ENCODE measurements around the gene VEZT.
"Not testable (repeated sequence)": the region's sequence is repeated elsewhere in the genome, so short reads cannot be mapped to it uniquely, and the experiment has no call there.

VEZT gene

GRCh38 chr12:95312656-95313055, 95.0 kb downstream of the VEZT start:
- H3K27me3 ChIP-seq (ENCODE audit: insufficient read depth, low read length) = no peaks in the 10 kb centered on the region
- no peaks in the 10 kb centered on the region for H3K4me1 ChIP-seq (ENCODE audit: insufficient read depth, low read length)
- no peak overlapping the region for H3K4me3 ChIP-seq (ENCODE audit: low read length)
- no peak overlapping the region for H3K27ac ChIP-seq (ENCODE audit: low read length)
- no peaks in the 10 kb centered on the region for H3K9me3 ChIP-seq (ENCODE audit: insufficient read depth, low read depth, low read length)
- no peak overlapping the region for H3K9ac ChIP-seq (ENCODE audit: low read depth, low read length)
- H3K36me3 ChIP-seq (ENCODE audit: insufficient read depth, low read depth, low read length) = peaks cover 21% of the 10 kb centered on the region

- H3K9ac ChIP-seq (ENCODE audit: low read depth, low read length); H3K4me1 ChIP-seq (ENCODE audit: insufficient read depth, low read length); H3K27me3 ChIP-seq (ENCODE audit: insufficient read depth, low read length): not testable (repeated sequence)
Measured at GRCh38 chr12:95314756-95315155, 97.1 kb downstream of the VEZT start.

GRCh38 chr12:95316798-95317197, 99.2 kb downstream of the VEZT start:
- H3K9me3 ChIP-seq (ENCODE audit: insufficient read depth, low read depth, low read length) = no peaks in the 10 kb centered on the region
- H3K4me3 ChIP-seq (ENCODE audit: low read length) = no peak overlapping the region
- H3K27me3 ChIP-seq (ENCODE audit: insufficient read depth, low read length) = no peaks in the 10 kb centered on the region
- no peak overlapping the region for H3K9ac ChIP-seq (ENCODE audit: low read depth, low read length)
- H3K4me1 ChIP-seq (ENCODE audit: insufficient read depth, low read length) = no peaks in the 10 kb centered on the region
- no peaks in the 10 kb centered on the region for H3K36me3 ChIP-seq (ENCODE audit: insufficient read depth, low read depth, low read length)
- no peak overlapping the region for H3K27ac ChIP-seq (ENCODE audit: low read length)

More at GRCh38 chr12:95314756-95315155, 97.1 kb downstream of the VEZT start:
- H3K27ac ChIP-seq (ENCODE audit: low read length); H3K36me3 ChIP-seq (ENCODE audit: insufficient read depth, low read depth, low read length); H3K9me3 ChIP-seq (ENCODE audit: insufficient read depth, low read depth, low read length); H3K4me3 ChIP-seq (ENCODE audit: low read length): not testable (repeated sequence)

DNA sequence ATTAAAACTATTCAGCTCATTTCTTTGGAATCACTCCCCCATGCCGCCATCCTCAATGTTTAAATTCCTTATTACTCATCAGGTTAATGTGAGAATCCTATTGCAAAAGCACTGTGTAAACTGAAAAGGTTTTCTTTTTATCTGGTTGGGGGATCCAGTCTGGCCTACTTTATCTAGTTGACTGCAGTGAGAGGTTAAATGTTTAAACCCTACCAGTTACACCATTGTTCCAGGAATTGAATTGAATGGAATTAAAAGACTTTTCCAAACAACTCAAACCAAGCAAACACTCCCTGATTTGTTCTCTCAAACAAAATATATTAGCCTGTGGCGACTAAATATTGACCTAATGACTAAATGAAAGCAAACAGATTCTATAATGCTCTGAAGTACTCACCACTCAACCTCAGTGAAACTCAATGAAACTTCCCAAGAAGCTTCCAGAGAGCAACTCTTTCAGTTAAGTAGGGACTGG, 100.5 kb downstream of the VEZT start:
- Histone ChIP-seq H3K9me3 (ENCODE audit: insufficient read depth, low read depth, low read length) (no peaks in the 10 kb centered on the region), H3K27me3 (ENCODE audit: insufficient read depth, low read length) (no peaks in the 10 kb centered on the region), H3K27ac (ENCODE audit: low read length) (no peak overlapping the region), H3K36me3 (ENCODE audit: insufficient read depth, low read depth, low read length) (no peaks in the 10 kb centered on the region), H3K4me1 (ENCODE audit: insufficient read depth, low read length) (no peaks in the 10 kb centered on the region), H3K4me3 (ENCODE audit: low read length) (no peak overlapping the region), H3K9ac (ENCODE audit: low read depth, low read length) (no peak overlapping the region)

GRCh38 chr12:95319694-95320331, 102.2 kb downstream of the VEZT start:
- Histone ChIP-seq H3K27me3 (ENCODE audit: insufficient read depth, low read length) (no peaks in the 10 kb centered on the region), H3K9me3 (ENCODE audit: insufficient read depth, low read depth, low read length) (no peaks in the 10 kb centered on the region), H3K27ac (ENCODE audit: low read length) (no peak overlapping the region), H3K36me3 (ENCODE audit: insufficient read depth, low read depth, low read length) (no peaks in the 10 kb centered on the region), H3K4me1 (ENCODE audit: insufficient read depth, low read length) (no peaks in the 10 kb centered on the region), H3K4me3 (ENCODE audit: low read length) (no peak overlapping the region), H3K9ac (ENCODE audit: low read depth, low read length) (no peak overlapping the region)

DNA sequence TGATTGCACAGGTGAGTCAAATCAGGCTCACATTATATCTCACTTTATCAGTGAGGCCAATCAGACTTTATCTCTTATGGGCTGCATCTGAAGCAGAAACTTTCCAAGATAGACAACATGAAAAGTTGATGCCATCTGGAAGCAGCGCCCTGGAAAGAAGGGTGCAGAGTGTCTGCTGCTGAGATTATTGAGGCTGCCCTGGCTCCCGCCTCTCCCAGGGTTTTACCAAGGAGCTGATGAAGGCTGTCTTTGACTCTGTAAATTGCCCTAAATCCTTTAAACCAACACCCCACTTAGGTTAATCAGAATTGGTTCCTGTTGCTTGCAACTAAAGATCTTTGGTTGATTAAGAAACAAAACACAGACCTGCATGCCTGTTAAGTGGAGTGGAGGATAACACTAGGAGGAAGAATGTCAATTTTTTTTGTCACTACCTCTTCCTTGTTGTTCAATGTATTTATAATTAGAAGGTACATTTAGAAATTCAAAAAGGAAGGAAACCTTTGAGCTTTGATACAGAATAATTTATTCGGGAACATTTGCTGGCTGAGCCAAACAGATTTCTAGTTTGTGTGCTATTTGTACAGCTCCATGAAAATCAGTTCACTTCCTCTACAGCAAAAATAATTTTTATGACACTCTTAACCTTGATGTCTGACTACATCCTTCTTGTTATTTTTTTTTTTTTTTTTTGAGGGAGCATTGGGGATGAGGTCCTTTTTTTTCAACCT, 104.1 kb downstream of the VEZT start:
- Histone ChIP-seq H3K36me3 (ENCODE audit: insufficient read depth, low read depth, low read length) (no peaks in the 10 kb centered on the region), H3K9ac (ENCODE audit: low read depth, low read length) (no peak overlapping the region), H3K27ac (ENCODE audit: low read length) (no peak overlapping the region), H3K27me3 (ENCODE audit: insufficient read depth, low read length) (no peaks in the 10 kb centered on the region), H3K4me1 (ENCODE audit: insufficient read depth, low read length) (no peaks in the 10 kb centered on the region), H3K9me3 (ENCODE audit: insufficient read depth, low read depth, low read length) (no peaks in the 10 kb centered on the region), H3K4me3 (ENCODE audit: low read length) (no peak overlapping the region)

DNA sequence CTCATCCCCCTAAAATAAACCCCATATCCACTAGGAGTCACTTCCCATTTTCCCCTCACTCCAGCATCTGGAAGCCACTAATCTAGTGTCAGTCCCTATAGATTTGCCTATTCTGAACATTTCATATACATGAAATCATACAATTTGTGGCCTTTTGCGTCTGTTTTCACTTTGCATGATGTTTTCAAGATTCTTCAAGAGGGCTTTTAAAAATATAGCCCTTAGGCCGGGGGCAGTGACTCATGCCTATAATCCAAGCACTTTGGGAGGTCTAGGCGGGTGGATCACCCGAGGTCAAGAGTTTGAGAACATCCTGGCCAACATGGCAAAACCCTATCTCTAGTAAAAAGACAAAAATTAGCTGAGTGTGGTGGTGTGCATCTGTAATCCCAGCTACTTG, 104.7 kb downstream of the VEZT start:
- H3K36me3 ChIP-seq (ENCODE audit: insufficient read depth, low read depth, low read length) = no peaks in the 10 kb centered on the region
- H3K4me3 ChIP-seq (ENCODE audit: low read length) = no peak overlapping the region
- H3K4me1 ChIP-seq (ENCODE audit: insufficient read depth, low read length) = no peaks in the 10 kb centered on the region
- no peak overlapping the region for H3K9ac ChIP-seq (ENCODE audit: low read depth, low read length)
- no peak overlapping the region for H3K27ac ChIP-seq (ENCODE audit: low read length)
- H3K9me3 ChIP-seq (ENCODE audit: insufficient read depth, low read depth, low read length) = no peaks in the 10 kb centered on the region
- H3K27me3 ChIP-seq (ENCODE audit: insufficient read depth, low read length) = no peaks in the 10 kb centered on the region

DNA sequence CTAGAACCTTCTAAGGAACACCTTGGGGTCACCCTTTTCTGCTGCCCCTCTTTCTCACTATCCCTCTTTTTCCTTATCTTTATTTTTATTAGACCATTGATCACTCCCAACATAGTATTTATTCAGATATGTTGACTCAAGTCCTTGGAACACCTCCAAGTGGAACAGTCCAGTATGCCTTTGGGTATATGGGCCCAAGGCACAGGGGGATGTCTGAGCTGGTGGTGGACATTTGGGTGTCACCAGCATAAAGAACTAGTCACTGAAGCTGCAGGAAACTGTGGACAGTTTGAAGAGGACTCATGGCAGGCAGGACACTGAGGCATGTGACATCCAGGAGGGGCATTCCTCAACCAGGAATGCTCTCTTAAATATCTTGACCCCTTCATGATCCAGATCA, 105.6 kb downstream of the VEZT start:
- H3K9ac ChIP-seq (ENCODE audit: low read depth, low read length) = no peak overlapping the region
- H3K4me1 ChIP-seq (ENCODE audit: insufficient read depth, low read length) = no peaks in the 10 kb centered on the region
- no peak overlapping the region for H3K4me3 ChIP-seq (ENCODE audit: low read length)
- no peak overlapping the region for H3K27ac ChIP-seq (ENCODE audit: low read length)
- H3K9me3 ChIP-seq (ENCODE audit: insufficient read depth, low read depth, low read length) = no peaks in the 10 kb centered on the region
- H3K27me3 ChIP-seq (ENCODE audit: insufficient read depth, low read length) = no peaks in the 10 kb centered on the region
- H3K36me3 ChIP-seq (ENCODE audit: insufficient read depth, low read depth, low read length) = no peaks in the 10 kb centered on the region

DNA sequence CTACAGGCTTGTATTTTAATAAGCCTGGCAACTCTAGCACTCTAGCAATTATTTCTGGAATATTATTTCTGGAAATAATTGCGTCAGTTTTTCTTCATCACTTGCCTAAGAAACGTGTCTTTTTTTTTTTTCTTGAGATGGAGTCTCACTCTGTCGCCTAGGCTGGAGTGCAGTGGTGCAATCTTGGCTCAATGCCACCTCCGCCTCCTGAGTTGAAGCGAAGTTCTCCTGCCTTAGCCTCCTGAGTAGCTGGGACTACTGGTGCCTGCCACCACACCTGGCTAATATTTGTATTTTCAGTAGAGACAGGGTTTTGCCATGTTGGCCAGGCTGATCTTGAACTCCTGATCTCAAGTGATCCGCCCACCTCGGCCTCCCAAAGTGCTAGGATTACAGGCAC, 106.6 kb downstream of the VEZT start:
- not testable (repeated sequence) for H3K9me3 ChIP-seq (ENCODE audit: insufficient read depth, low read depth, low read length); H3K27me3 ChIP-seq (ENCODE audit: insufficient read depth, low read length); H3K4me1 ChIP-seq (ENCODE audit: insufficient read depth, low read length); H3K9ac ChIP-seq (ENCODE audit: low read depth, low read length); H3K36me3 ChIP-seq (ENCODE audit: insufficient read depth, low read depth, low read length); H3K4me3 ChIP-seq (ENCODE audit: low read length); H3K27ac ChIP-seq (ENCODE audit: low read length)

GRCh38 chr12:95325501-95325900, 107.9 kb downstream of the VEZT start:
- H3K27ac ChIP-seq (ENCODE audit: low read length) = no peak overlapping the region
- H3K4me3 ChIP-seq (ENCODE audit: low read length) = no peak overlapping the region
- H3K36me3 ChIP-seq (ENCODE audit: insufficient read depth, low read depth, low read length) = no peaks in the 10 kb centered on the region
- no peak overlapping the region for H3K9ac ChIP-seq (ENCODE audit: low read depth, low read length)
- H3K27me3 ChIP-seq (ENCODE audit: insufficient read depth, low read length) = no peaks in the 10 kb centered on the region
- no peaks in the 10 kb centered on the region for H3K9me3 ChIP-seq (ENCODE audit: insufficient read depth, low read depth, low read length)
- H3K4me1 ChIP-seq (ENCODE audit: insufficient read depth, low read length) = no peaks in the 10 kb centered on the region

GRCh38 chr12:95326445-95326844, 108.8 kb downstream of the VEZT start:
- Histone ChIP-seq H3K27ac (ENCODE audit: low read length) (no peak overlapping the region), H3K9me3 (ENCODE audit: insufficient read depth, low read depth, low read length) (no peaks in the 10 kb centered on the region), H3K36me3 (ENCODE audit: insufficient read depth, low read depth, low read length) (no peaks in the 10 kb centered on the region), H3K4me1 (ENCODE audit: insufficient read depth, low read length) (no peaks in the 10 kb centered on the region), H3K9ac (ENCODE audit: low read depth, low read length) (no peak overlapping the region), H3K4me3 (ENCODE audit: low read length) (no peak overlapping the region), H3K27me3 (ENCODE audit: insufficient read depth, low read length) (no peaks in the 10 kb centered on the region)

GRCh38 chr12:95326855-95327254, 109.2 kb downstream of the VEZT start:
- Histone ChIP-seq H3K4me1 (ENCODE audit: insufficient read depth, low read length) (no peaks in the 10 kb centered on the region), H3K27me3 (ENCODE audit: insufficient read depth, low read length) (no peaks in the 10 kb centered on the region), H3K27ac (ENCODE audit: low read length) (no peak overlapping the region), H3K36me3 (ENCODE audit: insufficient read depth, low read depth, low read length) (no peaks in the 10 kb centered on the region), H3K4me3 (ENCODE audit: low read length) (no peak overlapping the region), H3K9ac (ENCODE audit: low read depth, low read length) (no peak overlapping the region), H3K9me3 (ENCODE audit: insufficient read depth, low read depth, low read length) (no peaks in the 10 kb centered on the region)

All from iPS-20b (cell line).